GM19438 (cell line): ENCODE results near the gene C1QTNF5.

ENCODE experiments used
- ATAC-seq: cut with Tn5 transposase; IDR thresholded peaks from one replicate; pipeline ENCODE4 v1.9.1; 2021; ENCODE audit warnings: low read depth; ENCODE audit not compliant: unreplicated experiment

Gene C1QTNF5

GRCh38 chr11:119319136-119319699 is 21.5 kb downstream of the C1QTNF5 start:
- no peak for ATAC-seq

- no peak for ATAC-seq
These were observed 22.2 kb downstream of the C1QTNF5 start for GRCh38 chr11:119318240-119319135.

- ATAC-seq = no peak
These were observed 23.0 kb downstream of the C1QTNF5 start for GRCh38 chr11:119317592-119318239.

- no peak for ATAC-seq
These were observed 23.7 kb downstream of the C1QTNF5 start, which contains the start of gene MCAM for GRCh38 chr11:119316729-119317591. MCAM (minus strand) TSS chr11:119317130; CDS start chr11:119317101, 29 bp downstream.

- ATAC-seq = no peak
These were observed 24.5 kb downstream of the C1QTNF5 start for GRCh38 chr11:119316016-119316728.

- ATAC-seq = no peak
These were observed 25.3 kb downstream of the C1QTNF5 start for GRCh38 chr11:119315131-119316015.

- no peak for ATAC-seq
These were observed 26.0 kb downstream of the C1QTNF5 start for GRCh38 chr11:119314726-119315125.

- no peak for ATAC-seq
These were observed 30.0 kb downstream of the C1QTNF5 start for GRCh38 chr11:119310682-119311052.

GRCh38 chr11:119309953-119310681 is 30.6 kb downstream of the C1QTNF5 start:
- ATAC-seq = no peak

GRCh38 chr11:119309411-119309810 is 31.3 kb downstream of the C1QTNF5 start:
- ATAC-seq = no peak

- ATAC-seq = no peak
These were observed 32.7 kb downstream of the C1QTNF5 start for GRCh38 chr11:119307974-119308373.

- ATAC-seq = no peak
These were observed 33.5 kb downstream of the C1QTNF5 start for GRCh38 chr11:119307219-119307618.

GRCh38 chr11:119306373-119306890 is 34.3 kb downstream of the C1QTNF5 start:
- ATAC-seq = no peak

GRCh38 chr11:119305556-119306372 is 34.9 kb downstream of the C1QTNF5 start:
- no peak for ATAC-seq

- ATAC-seq = no peak
These were observed 37.4 kb downstream of the C1QTNF5 start for GRCh38 chr11:119303227-119303718.

GRCh38 chr11:119300198-119300964 is 40.3 kb downstream of the C1QTNF5 start:
- ATAC-seq = no peak
